Astrocyte of the cerebellum (primary cell): ENCODE measurements around the gene CAPS2.

Experiments used
- DNase-seq: peaks from one replicate; pipeline ENCODE4 v3.0.0-alpha.2; 2011; ENCODE audit warnings: low read depth
- H3K4me3 ChIP-seq: 2 replicates; pipeline ENCODE4 v1.5.1; 2011; ENCODE audit warnings: mild to moderate bottlenecking, low read depth, low read length, moderate library complexity
- CTCF ChIP-seq: IDR thresholded peaks from 2 replicates; pipeline ENCODE4 v1.5.1; 2012; ENCODE audit warnings: low read length, low read depth, moderate library complexity, mild to moderate bottlenecking; ENCODE audit errors: missing control alignments
- in situ Hi-C: cut with HindIII; loops from 2 replicates; pipeline ENCODE4 v1.10.0; 2017; ENCODE audit warnings: low sequenced_read_pairs

The CAPS2 gene

GRCh38 chr12:75294797-75295196 is 35.3 kb downstream of the CAPS2 start:
- H3K4me3 ChIP-seq = no peak overlapping the region
- DNase-seq = no peak
- in situ Hi-C loops = no loop called here
- TF ChIP-seq CTCF = no peak

GRCh38 chr12:75294336-75294735 is 35.8 kb downstream of the CAPS2 start:
- no peak overlapping the region for H3K4me3 ChIP-seq
- in situ Hi-C loops = no loop called here
- no peak for TF ChIP-seq CTCF
- DNase-seq = no peak

- DNase-seq = no peak
- no peak for TF ChIP-seq CTCF
- H3K4me3 ChIP-seq = no peak overlapping the region
- in situ Hi-C loops = no loop called here
Observed at GRCh38 chr12:75291014-75291413, 39.1 kb downstream of the CAPS2 start.

- DNase-seq = peak; percentile 31
- in situ Hi-C loops = no loop called here
- TF ChIP-seq CTCF = no peak
- H3K4me3 ChIP-seq = no peak overlapping the region
Observed at GRCh38 chr12:75289753-75290152, 40.4 kb downstream of the CAPS2 start.

- in situ Hi-C loops = no loop called here
- H3K4me3 ChIP-seq = no peak overlapping the region
- no peak for TF ChIP-seq CTCF
- no peak for DNase-seq
Observed at GRCh38 chr12:75288860-75289259, 41.3 kb downstream of the CAPS2 start.

GRCh38 chr12:75275702-75276101 is 54.4 kb downstream of the CAPS2 start:
- DNase-seq = no peak
- no peak overlapping the region for H3K4me3 ChIP-seq
- in situ Hi-C loops = no loop called here
- TF ChIP-seq CTCF = no peak

GRCh38 chr12:75271576-75271975 is 58.5 kb downstream of the CAPS2 start:
- no peak for DNase-seq
- in situ Hi-C loops = no loop called here
- H3K4me3 ChIP-seq = no peak overlapping the region
- TF ChIP-seq CTCF = no peak
